GM12872 (cell line): ENCODE measurements around the gene UBLCP1.

Experiments used
- CTCF ChIP-seq: IDR thresholded peaks from 3 replicates; pipeline ENCODE4 v1.5.1; 2011; ENCODE audit warnings: low read depth, mild to moderate bottlenecking, low read length, moderate library complexity; ENCODE audit not compliant: insufficient read depth

Gene UBLCP1

DNA sequence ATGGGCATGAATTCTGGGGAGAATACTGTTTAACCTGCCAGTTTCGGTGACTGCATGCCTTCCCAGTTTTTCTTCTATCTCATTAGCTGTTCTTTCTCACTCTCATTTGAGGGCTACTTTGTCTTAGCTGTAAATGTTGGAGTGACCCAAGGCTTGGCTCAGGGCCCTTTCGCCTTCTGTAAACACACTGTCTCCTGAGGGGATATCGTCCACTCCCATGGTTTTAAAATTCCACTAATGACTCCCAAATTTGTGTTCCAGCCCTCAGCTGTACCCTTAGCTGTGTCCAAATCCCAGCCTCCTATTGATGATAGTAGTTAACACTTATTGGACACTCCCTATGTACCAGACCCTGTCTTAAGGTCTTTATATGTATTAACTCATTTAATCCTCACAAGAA, 39.6 kb upstream of the UBLCP1 start:
- TF ChIP-seq CTCF = no peak

DNA sequence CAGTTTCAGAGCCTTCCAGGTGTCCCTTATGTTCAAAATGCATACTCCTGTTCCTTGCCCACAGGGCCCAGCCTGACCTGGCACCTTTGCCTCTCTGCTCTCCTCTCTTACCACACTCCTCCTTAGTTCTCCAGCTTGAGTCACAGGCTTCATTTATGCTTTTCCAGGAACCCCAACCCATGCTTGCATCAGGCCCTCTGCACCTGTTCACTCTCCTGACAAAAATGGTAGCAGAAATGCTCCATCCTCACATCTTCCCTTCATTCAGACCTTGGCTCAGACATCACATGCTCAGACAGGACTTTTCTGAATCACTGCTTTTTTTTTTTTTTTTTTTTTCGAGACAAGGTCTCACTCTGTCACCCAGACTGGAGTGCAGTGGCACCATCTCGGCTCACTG, 38.6 kb upstream of the UBLCP1 start:
- no peak for TF ChIP-seq CTCF

- no peak for TF ChIP-seq CTCF
These were observed 36.6 kb upstream of the UBLCP1 start for GRCh38 chr5:159226451-159226850.

GRCh38 chr5:159227452-159227851, 35.6 kb upstream of the UBLCP1 start:
- no peak for TF ChIP-seq CTCF

DNA sequence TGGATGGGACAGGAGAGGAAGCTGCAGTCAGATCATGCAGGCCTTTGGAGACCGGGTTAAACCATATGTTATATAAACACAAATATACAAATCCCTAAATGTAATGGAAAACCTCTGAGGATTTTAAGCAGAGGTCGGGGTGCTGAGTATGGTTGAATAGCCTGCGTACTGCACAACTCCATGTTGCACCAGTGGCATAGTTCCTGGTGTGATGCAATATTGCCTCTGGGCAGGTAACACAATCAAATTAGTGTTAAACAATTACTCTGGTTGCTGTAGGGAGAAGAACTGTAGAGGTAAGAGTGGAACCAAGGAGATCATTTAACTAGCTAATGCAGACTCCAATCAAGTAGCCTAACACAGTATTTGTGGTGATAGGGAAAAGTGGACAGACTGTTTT, 32.4 kb upstream of the UBLCP1 start:
- no peak for TF ChIP-seq CTCF

DNA sequence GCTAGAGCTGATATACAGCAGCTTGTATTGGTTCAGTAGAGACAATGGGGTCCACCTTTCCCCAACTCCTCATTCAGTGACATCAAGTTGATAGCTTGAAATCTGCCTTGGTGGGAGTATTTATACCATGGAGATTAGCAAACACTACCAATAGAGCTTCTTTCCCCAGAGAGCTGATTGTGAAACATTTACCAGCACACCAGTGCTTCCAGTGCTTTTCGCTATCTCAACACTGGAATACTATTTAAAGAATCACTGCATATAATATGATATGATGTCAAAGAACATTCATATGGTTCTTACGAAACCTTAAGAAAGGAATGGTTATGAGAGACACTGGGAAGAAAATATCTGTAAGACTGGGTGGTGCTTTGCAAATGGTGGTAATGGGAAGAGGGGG, 31.9 kb upstream of the UBLCP1 start:
- TF ChIP-seq CTCF = no peak

DNA sequence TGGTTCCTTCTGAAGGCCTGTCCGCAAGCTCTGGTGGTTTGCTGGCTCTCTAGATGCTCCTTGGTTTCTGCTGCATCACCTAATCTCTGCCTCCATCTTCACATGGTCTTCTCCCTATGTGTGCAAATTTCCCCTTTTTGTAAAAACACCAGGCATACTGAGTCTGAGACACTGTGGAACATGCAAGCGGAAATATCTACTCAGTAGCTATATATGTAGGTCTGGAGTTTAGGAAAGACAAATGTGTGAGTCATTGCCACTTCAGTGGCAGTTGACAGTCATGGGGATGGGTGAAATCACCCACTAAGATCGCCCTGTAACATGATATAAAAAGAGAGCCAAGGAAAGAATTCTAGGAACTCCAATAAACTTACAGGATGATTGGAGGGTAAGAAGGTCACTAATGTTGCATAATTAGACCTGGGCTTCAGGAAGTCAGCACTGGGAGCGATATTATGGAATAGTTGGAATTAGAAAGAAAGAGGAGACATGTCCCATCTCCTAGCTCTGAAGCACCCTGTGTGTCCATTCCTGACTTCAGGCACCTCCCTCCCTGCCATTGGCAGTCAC, 22.7 kb upstream of the UBLCP1 start:
- TF ChIP-seq CTCF = no peak

GRCh38 chr5:159241946-159242552, 21.0 kb upstream of the UBLCP1 start:
- TF ChIP-seq CTCF = no peak
